Thymus (tissue), 11 donors: Measurements from ENCODE around the gene GADD45GIP1. TPM values are rescaled to one million over a fixed set of nuclear protein-coding genes. Genes with fewer than 3 reads are reported as not detected.
"Not testable (repeated sequence)": the region's sequence is repeated elsewhere in the genome, so short reads cannot be mapped to it uniquely, and the experiment has no call there.

Experiments
- DNase-seq, 9 donors: peaks; one replicate each; pipeline ENCODE4 v3.0.0-alpha.2; 2013; ENCODE audit warnings: low spot score in 9 of 9, low read depth in 6 of 9, missing footprints in 1 of 9
- H3K27ac ChIP-seq, 2 donors: one replicate each; pipeline ENCODE4 v1.5.1; 2013; ENCODE audit warnings: control low read depth in 1 of 2, low read depth in 1 of 2, low read length in 1 of 2, mild to moderate bottlenecking in 1 of 2, moderate library complexity in 1 of 2
- H3K27me3 ChIP-seq, 2 donors: one replicate each; pipeline ENCODE4 v1.5.1; 2013; ENCODE audit warnings: low read length in 1 of 2; ENCODE audit not compliant: control insufficient read depth in 2 of 2, insufficient read depth in 1 of 2
- H3K36me3 ChIP-seq, 2 donors: one replicate each; pipeline ENCODE4 v1.5.1; 2013; ENCODE audit warnings: low read length in 1 of 2, mild to moderate bottlenecking in 1 of 2, moderate library complexity in 1 of 2; ENCODE audit not compliant: control insufficient read depth in 2 of 2, insufficient read depth in 2 of 2
- H3K4me1 ChIP-seq, 2 donors: one replicate each; pipeline ENCODE4 v1.5.1; 2013; ENCODE audit warnings: low read length in 2 of 2; ENCODE audit not compliant: control insufficient read depth in 2 of 2, insufficient read depth in 2 of 2
- H3K4me3 ChIP-seq, 2 donors: one replicate each; pipeline ENCODE4 v1.5.1; 2013; ENCODE audit warnings: low read length in 2 of 2, control low read depth in 1 of 2, mild to moderate bottlenecking in 1 of 2
- H3K9me3 ChIP-seq, 2 donors: one replicate each; pipeline ENCODE4 v1.5.1; 2013; ENCODE audit warnings: low read length in 1 of 2, mild to moderate bottlenecking in 1 of 2; ENCODE audit not compliant: control insufficient read depth in 2 of 2, insufficient read depth in 1 of 2
- WGBS: extraction: QIAGEN DNeasy Blood & Tissue Kit; methylation state at CpG from one replicate; pipeline ENCODE4 v1.1.7; 2013; 5-methylcytosine and 5-hydroxymethylcytosine counted together
- polyA plus RNA-seq: library from polyadenylated mRNA; stranded (reverse); fragments of 200-250 nt; gene quantifications from one replicate; pipeline ENCODE4 v1.2.3, GENCODE V29; 2013
- total RNA-seq: library from RNA; stranded (reverse); fragments of 120-200 nt; gene quantifications from one replicate; pipeline ENCODE4 v1.2.4, GENCODE V29; 2013
- donor health status: healthy.

Gene GADD45GIP1
- total and polyA plus RNA-seq, 2 donors = 27.2 to 27.7 TPM

DNA sequence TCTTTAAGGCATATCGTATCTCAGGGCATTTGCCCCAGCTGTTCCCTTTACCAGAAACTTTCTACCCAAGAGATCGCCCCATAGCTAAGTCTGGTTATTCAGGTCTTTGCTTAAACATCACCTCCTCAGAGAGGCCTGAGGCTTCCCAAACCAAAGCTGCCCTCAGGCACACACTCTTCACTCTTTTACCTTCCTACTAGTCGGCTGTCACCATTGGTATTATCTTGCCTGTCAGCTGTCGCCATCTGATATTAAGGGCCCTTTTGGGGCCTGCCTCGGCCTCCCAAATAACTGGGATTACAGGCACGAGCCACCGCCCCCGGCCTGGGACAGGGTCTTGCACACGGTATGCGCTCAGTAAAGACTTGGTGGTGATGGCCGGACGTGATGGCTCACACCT is 1.0 kb downstream of the GADD45GIP1 start:
- WGBS = 90% methylated on average over 12 of the region's 12 CpGs
- Histone ChIP-seq H3K4me3 (peak overlapping the region in 1 of 2 donors; percentile 67), H3K27ac (peak overlapping the region in 1 of 2 donors; percentile 15), H3K4me1 (peaks cover 0 to 20% of the 10 kb centered on the region in 2 donors), H3K27me3 (no peaks in the 10 kb centered on the region), H3K36me3 (peaks cover 36% of the 10 kb centered on the region in 2 donors), H3K9me3 (no peaks in the 10 kb centered on the region)
- DNase-seq = no peak

DNA sequence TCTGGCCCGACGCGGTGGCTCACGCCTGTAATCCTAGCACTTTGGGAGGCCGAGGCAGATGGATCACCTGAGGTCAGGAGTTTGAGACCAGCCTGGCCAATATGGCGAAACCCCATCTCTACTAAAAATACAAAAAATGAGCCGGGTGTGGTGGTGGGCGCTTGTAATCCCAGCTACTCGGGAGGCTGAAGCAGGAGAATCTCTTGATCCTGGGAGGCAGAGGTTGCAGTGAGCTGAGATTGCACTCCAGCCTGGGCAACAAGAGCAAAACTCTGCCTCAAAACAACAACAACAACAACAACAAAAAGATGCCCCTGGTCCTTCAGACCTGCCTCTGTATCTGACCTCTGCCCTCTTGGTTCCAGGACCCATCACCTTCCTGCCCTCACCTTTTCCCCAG is 1.4 kb downstream of the GADD45GIP1 start:
- not testable (repeated sequence) for H3K4me3 ChIP-seq, DNase-seq, H3K9me3 ChIP-seq, H3K27me3 ChIP-seq
- peaks cover 40% of the 10 kb centered on the region in 2 donors for H3K36me3 ChIP-seq
- H3K4me1 ChIP-seq = peaks cover 0 to 20% of the 10 kb centered on the region in 2 donors
- 96% methylated on average over 9 of the region's 9 CpGs for WGBS
- H3K27ac ChIP-seq = peak overlapping the region in 1 of 2 donors; percentile 15

DNA sequence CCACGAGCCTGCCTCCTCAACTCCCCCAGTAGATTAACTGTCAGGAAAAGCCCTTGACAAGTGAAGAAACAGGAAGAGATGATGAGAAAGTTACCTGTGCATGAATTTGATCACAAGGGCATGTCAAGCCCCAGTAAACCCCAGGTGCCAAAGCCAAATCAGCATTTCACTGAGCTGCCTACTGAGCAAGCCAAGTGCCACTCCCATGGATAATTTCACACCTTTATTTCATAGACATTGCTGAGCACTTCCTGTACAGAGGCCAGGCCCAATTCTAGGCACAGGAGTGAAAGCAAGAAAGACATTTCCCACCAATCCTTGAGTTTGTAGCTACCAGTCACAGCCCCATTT is 2.4 kb downstream of the GADD45GIP1 start:
- H3K36me3 ChIP-seq = peaks cover 49 to 50% of the 10 kb centered on the region in 2 donors
- DNase-seq = no peak
- peaks cover 0 to 20% of the 10 kb centered on the region in 2 donors for H3K4me1 ChIP-seq
- H3K27me3 ChIP-seq = no peaks in the 10 kb centered on the region
- H3K9me3 ChIP-seq = no peaks in the 10 kb centered on the region
- H3K27ac ChIP-seq = peak overlapping the region in 1 of 2 donors; percentile 33
- WGBS = 72% methylated on average over 1 of the region's 1 CpG
- no peak overlapping the region for H3K4me3 ChIP-seq

DNA sequence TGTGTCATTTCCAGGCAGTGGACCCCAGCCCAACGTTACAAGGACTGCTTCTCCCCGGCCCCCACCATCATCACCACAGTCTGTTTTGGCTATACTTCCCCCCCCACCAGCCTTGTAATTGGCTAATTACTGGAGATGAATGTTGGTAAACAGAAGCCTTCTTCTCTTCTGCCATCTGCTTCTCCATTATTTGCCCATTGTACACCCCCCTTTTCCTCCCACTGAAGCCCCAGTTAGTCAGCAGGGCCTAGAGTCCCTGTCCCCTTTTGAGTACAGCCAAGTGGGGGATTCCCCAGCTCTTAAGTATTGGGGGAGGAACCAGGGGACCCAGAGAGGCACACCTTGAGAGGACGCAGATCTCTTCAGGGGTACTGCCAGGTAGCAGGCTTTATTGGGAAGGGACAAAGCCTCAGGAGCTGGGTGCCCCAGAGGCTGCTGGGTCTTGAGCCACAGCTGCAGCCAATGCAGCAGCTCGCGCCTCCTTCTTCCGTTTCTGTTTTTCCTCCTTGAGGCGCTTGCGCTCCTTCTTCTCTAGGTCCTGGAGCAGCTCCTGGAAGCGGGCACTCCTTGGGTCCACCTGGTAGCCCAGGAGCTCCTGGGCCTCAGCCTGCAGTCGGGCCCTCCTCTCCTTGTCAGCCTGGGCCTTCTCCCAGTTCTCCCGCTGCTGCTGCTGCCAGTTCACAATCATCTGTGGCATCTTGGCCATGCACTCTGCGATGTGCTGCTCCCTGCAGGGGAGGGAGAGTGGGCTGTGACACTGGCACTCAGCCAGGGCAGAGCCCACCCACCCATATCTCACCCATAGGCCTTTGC is 3.0 kb downstream of the GADD45GIP1 start:
- H3K4me3 ChIP-seq = no peak overlapping the region
- 95% methylated on average over 12 of the region's 12 CpGs for WGBS
- peaks cover 55% of the 10 kb centered on the region in 2 donors for H3K36me3 ChIP-seq
- H3K9me3 ChIP-seq = no peaks in the 10 kb centered on the region
- H3K27ac ChIP-seq = peak overlapping the region in 1 of 2 donors; percentile 8
- H3K27me3 ChIP-seq = no peaks in the 10 kb centered on the region
- DNase-seq = no peak
- peaks cover 0 to 20% of the 10 kb centered on the region in 2 donors for H3K4me1 ChIP-seq

DNA sequence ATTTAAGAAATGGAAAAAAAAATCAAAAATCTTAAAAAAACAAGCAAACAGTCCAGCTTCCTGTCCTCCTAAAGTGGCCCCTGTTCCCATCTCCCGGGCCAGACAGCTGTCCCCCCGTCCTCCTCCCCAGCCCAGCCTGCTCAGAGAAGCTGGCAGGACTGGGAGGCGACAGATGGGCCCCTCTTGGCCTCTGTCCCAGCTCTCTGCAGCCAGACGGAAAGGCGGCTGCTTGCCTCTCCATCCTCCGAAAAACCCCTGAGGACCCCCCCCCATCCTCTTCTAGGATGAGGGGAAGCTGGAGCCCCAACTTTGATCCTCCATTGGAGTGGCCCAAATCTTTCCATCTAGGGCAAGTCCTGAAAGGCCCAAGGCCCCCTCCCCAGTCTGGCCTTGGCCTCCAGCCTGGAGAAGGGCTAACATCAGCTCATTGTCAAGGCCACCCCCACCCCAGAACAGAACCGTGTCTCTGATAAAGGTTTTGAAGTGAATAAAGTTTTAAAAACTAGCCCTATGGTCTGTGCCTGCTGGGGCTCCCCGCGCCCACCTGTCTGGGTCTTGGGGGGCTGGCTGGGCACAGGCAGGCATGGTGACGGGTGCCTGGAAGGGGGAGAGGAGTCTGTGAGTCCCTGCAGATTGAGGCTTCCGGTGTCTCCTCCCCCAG is 3.8 kb downstream of the GADD45GIP1 start:
- 90% methylated on average over 11 of the region's 11 CpGs for WGBS
- no peaks in the 10 kb centered on the region for H3K27me3 ChIP-seq
- no peaks in the 10 kb centered on the region for H3K9me3 ChIP-seq
- DNase-seq = no peak
- peaks cover 0 to 20% of the 10 kb centered on the region in 2 donors for H3K4me1 ChIP-seq
- H3K27ac ChIP-seq = peak overlapping the region in 1 of 2 donors; percentile 8
- H3K4me3 ChIP-seq = no peak overlapping the region
- peaks cover 62 to 63% of the 10 kb centered on the region in 2 donors for H3K36me3 ChIP-seq

DNA sequence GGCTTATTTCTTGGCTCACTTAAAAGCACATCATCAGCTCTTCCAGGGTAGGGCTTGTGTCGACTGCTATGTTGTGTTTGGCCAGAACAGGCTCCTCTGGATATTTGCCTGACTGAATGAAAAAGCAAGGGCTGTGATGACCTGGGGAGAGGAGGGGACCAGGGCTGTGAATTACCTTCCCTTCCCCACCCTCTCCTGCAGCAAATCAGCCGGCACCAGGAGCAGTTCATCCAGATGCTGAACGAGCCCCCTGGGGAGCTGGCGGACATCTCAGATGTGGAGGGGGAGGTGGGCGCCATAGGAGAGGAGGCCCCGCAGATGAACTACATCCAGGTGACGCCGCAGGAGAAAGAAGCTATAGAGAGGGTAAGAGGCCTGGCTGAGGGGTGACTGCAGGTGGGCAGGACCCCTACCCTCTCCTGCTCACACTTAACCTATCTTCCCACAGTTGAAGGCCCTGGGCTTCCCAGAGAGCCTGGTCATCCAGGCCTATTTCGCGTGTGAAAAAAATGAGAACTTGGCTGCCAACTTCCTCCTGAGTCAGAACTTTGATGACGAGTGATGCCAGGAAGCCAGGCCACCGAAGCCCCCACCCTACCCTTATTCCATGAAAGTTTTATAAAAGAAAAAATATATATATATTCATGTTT is 4.4 kb downstream of the GADD45GIP1 start:
- Histone ChIP-seq H3K36me3 (peaks cover 69% of the 10 kb centered on the region in 2 donors), H3K9me3 (no peaks in the 10 kb centered on the region), H3K27me3 (no peaks in the 10 kb centered on the region), H3K27ac (peak overlapping the region in 1 of 2 donors; percentile 34), H3K4me3 (no peak overlapping the region), H3K4me1 (peaks cover 0 to 20% of the 10 kb centered on the region in 2 donors)
- no peak for DNase-seq
- WGBS = 88% methylated on average over 12 of the region's 12 CpGs

DNA sequence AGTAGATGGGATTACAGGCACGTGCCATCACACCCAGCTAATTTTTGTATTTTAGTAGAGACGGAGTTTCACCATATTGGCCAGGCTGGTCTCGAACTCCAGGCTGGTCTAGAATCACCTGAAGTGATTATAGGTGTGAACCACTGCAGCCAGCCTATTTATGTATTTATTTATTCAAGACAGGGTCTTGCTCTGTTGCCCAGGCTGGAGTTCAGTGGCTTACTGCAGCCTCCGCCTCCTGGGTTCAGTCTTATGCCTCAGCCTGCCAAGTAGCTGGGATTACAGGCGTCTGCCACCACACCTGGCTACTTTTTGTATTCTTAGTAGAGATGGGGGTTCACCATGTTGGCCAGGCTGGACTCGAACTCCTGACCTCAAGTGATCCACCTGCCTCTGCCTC is 5.0 kb downstream of the GADD45GIP1 start:
- not testable (repeated sequence) for H3K27ac ChIP-seq, H3K4me3 ChIP-seq, DNase-seq, H3K9me3 ChIP-seq, H3K27me3 ChIP-seq
- Histone ChIP-seq H3K4me1 (peaks cover 0 to 21% of the 10 kb centered on the region in 2 donors), H3K36me3 (peaks cover 73 to 74% of the 10 kb centered on the region in 2 donors)
- 97% methylated on average over 6 of the region's 6 CpGs for WGBS

DNA sequence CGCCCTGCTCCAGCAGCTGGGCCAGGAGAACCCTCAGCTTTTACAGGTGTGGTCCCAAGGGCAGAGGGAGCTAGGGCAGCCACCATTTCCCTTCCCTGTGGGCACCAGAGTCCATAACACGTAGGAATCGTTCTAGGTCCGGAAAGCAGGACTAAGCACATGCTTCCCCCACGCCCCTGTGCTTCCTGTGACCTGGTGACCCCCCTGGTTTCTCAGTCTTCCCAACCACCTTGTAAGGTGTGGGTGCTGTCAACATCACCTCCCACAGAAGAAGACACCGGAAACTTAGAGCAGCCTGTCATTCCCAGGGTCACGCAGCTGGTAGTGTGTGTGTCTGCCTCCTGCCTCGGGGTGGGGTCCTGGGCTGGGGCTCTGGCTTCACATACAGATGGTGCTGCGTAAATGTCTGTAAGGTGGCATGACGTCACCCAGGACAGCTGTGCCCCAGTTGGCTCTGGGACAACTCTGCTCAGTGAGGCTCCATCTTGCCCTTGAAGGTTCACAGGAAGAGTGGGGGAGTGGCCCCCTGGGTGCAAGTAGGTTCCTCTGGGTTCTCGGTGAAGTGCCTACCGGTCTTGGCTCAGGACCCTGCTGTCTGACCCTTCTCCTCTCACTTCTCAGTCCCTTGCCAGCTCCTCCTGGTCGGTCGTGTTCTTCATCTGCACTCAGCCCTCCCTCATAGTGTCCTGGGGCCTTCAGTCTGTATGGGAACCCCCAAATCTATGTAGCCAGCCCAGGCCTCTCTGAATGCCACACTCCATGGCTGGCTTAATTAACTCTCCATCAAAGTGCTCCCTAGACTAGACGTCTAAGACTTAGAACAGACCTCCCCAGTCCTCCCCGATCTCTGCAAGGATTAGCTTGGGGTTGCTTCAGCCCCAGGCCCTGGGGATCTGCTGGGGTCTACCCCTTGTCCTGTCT is 7.4 kb downstream of the GADD45GIP1 start:
- Histone ChIP-seq H3K27me3 (no peaks in the 10 kb centered on the region), H3K4me3 (no peak overlapping the region), H3K27ac (no peak overlapping the region), H3K4me1 (peaks cover 0 to 29% of the 10 kb centered on the region in 2 donors), H3K9me3 (no peaks in the 10 kb centered on the region), H3K36me3 (peaks cover 76 to 77% of the 10 kb centered on the region in 2 donors)
- no peak for DNase-seq
- WGBS = 97% methylated on average over 16 of the region's 16 CpGs
